ENCODE data around the gene LPIN1.
"Not testable (repeated sequence)": the region's sequence is repeated elsewhere in the genome, so short reads cannot be mapped to it uniquely, and the experiment has no call there.

- TF ChIP-seq, protein P1, sequence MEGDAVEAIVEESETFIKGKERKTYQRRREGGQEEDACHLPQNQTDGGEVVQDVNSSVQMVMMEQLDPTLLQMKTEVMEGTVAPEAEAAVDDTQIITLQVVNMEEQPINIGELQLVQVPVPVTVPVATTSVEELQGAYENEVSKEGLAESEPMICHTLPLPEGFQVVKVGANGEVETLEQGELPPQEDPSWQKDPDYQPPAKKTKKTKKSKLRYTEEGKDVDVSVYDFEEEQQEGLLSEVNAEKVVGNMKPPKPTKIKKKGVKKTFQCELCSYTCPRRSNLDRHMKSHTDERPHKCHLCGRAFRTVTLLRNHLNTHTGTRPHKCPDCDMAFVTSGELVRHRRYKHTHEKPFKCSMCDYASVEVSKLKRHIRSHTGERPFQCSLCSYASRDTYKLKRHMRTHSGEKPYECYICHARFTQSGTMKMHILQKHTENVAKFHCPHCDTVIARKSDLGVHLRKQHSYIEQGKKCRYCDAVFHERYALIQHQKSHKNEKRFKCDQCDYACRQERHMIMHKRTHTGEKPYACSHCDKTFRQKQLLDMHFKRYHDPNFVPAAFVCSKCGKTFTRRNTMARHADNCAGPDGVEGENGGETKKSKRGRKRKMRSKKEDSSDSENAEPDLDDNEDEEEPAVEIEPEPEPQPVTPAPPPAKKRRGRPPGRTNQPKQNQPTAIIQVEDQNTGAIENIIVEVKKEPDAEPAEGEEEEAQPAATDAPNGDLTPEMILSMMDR (IDR thresholded peaks at IDR 0.05) = not testable (repeated sequence)
- not testable (repeated sequence) for TF ChIP-seq EP300 (IDR thresholded peaks at IDR 0.05); POLR2A (IDR thresholded peaks at IDR 0.05; ENCODE audit: low read depth)
These were observed 98.4 kb downstream of the LPIN1 start for GRCh38 chr2:11844798-11845197.

Measured in esophagus muscularis mucosa (tissue), 4 donors.